ENCODE data around the gene REV3L.

DNA sequence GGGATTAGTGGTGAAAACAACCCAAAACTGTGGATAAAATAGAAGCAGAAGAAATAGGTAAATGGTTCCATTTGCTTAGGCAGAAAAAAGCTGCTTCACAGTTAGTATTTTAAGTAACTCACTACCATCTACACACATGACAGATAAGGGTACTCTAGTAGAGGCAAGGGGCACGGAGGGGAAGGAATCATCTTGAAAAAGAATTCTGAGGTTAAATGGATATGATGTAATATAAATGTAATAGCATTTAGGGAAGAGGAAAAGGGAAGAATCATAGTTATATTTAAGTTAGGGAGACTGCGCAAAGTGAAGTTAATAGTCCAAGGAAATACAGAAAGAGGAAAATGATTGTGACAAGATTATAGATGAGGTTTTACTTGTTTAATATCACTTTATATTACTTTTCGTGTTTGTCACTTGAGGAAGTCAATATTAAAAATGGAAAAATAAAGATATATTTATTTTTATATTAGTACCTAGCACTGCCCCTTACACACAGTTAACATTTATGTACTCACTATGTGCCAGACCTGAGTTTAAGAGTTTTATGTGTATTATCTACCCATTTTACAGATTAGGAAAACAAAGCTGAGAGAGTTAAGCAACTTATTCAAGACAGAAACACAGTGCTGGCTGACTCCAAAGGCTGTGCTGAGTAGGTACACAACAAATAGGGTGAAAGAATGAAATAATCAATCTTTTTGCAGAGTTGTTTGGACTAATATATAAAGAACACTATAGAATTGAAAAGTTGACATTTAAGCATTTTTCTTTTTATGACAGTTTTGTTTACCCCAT lies 128.1 kb downstream of the REV3L start:
- TF ChIP-seq GATA3 (IDR thresholded peaks at IDR 0.05; ENCODE audit: low read depth, low read length) (no peak), GATA2 (IDR thresholded peaks at IDR 0.05; ENCODE audit: low read depth, low read length) (no peak)

Data from SH-SY5Y (cell line).